Activated CD4-positive, alpha-beta T cell treated with anti-CD3 and anti-CD28 coated beads for 1 hour (primary cell): ENCODE data around the gene CPNE1.

Source experiments
- DNase-seq: peaks from one replicate; pipeline ENCODE4 v3.0.0-alpha.2; 2020

Gene CPNE1

GRCh38 chr20:35598476-35598875 lies 66.2 kb downstream of the CPNE1 start:
- DNase-seq, result no peak

- no peak for DNase-seq
These were observed 67.5 kb downstream of the CPNE1 start for GRCh38 chr20:35597186-35597585.

- DNase-seq, result no peak
These were observed 68.8 kb downstream of the CPNE1 start for GRCh38 chr20:35595901-35596300.

- no peak for DNase-seq
These were observed 69.2 kb downstream of the CPNE1 start for GRCh38 chr20:35595456-35595855.

GRCh38 chr20:35592339-35592974 lies 72.2 kb downstream of the CPNE1 start:
- no peak for DNase-seq

GRCh38 chr20:35588397-35588796 lies 76.3 kb downstream of the CPNE1 start:
- no peak for DNase-seq

- no peak for DNase-seq
These were observed 77.3 kb downstream of the CPNE1 start for GRCh38 chr20:35587436-35587835.

GRCh38 chr20:35586751-35587425 lies 77.8 kb downstream of the CPNE1 start:
- DNase-seq, result no peak

GRCh38 chr20:35583636-35584560 lies 80.8 kb downstream of the CPNE1 start:
- no peak for DNase-seq

- DNase-seq, result no peak
These were observed 81.8 kb downstream of the CPNE1 start for GRCh38 chr20:35582741-35583404.

- DNase-seq, result no peak
These were observed 82.6 kb downstream of the CPNE1 start for GRCh38 chr20:35582131-35582530.

GRCh38 chr20:35579196-35579595 lies 85.5 kb downstream of the CPNE1 start:
- DNase-seq, result no peak

GRCh38 chr20:35578469-35578868 lies 86.2 kb downstream of the CPNE1 start:
- DNase-seq, result no peak

GRCh38 chr20:35576816-35577215 lies 87.9 kb downstream of the CPNE1 start:
- no peak for DNase-seq
